SH-SY5Y (cell line): ENCODE results near the gene G3BP2.

Experiments used
- GATA2 ChIP-seq: IDR thresholded peaks from 2 replicates; pipeline ENCODE4 v1.6.1; 2011; ENCODE audit warnings: mild to moderate bottlenecking, low read depth, low read length
- GATA3 ChIP-seq: IDR thresholded peaks from 2 replicates; pipeline ENCODE4 v1.6.1; 2011; ENCODE audit warnings: low read depth, mild to moderate bottlenecking, low read length, moderate library complexity

G3BP2 gene

GRCh38 chr4:75668596-75668995 is 4.6 kb downstream of the G3BP2 start:
- TF ChIP-seq GATA3 (no peak), GATA2 (no peak)

GRCh38 chr4:75666299-75666698 is 6.9 kb downstream of the G3BP2 start:
- no peak for TF ChIP-seq GATA2
- no peak for TF ChIP-seq GATA3

GRCh38 chr4:75662626-75663025 is 10.6 kb downstream of the G3BP2 start:
- TF ChIP-seq GATA2 (no peak), GATA3 (no peak)

- TF ChIP-seq GATA3 = no peak
Observed at GRCh38 chr4:75660491-75660890, 12.7 kb downstream of the G3BP2 start.

- TF ChIP-seq GATA2 (no peak), GATA3 (no peak)
Observed at GRCh38 chr4:75659512-75660031, 13.6 kb downstream of the G3BP2 start.

- TF ChIP-seq GATA3 = no peak
- TF ChIP-seq GATA2 = no peak
Observed at GRCh38 chr4:75658876-75659275, 14.3 kb downstream of the G3BP2 start.

- no peak for TF ChIP-seq GATA3
- no peak for TF ChIP-seq GATA2
Observed at GRCh38 chr4:75655562-75655961, 17.6 kb downstream of the G3BP2 start.

GRCh38 chr4:75654905-75655304 is 18.3 kb downstream of the G3BP2 start:
- TF ChIP-seq GATA3 (no peak), GATA2 (no peak)

- no peak for TF ChIP-seq GATA3
Observed at GRCh38 chr4:75653845-75654503, 19.2 kb downstream of the G3BP2 start.

GRCh38 chr4:75644095-75644494 is 29.1 kb downstream of the G3BP2 start:
- no peak for TF ChIP-seq GATA2
- no peak for TF ChIP-seq GATA3

- no peak for TF ChIP-seq GATA2
- no peak for TF ChIP-seq GATA3
Observed at GRCh38 chr4:75643651-75644050, 29.6 kb downstream of the G3BP2 start.

GRCh38 chr4:75639124-75639695 is 34.0 kb downstream of the G3BP2 start:
- TF ChIP-seq GATA2 = no peak
- TF ChIP-seq GATA3 = no peak

- TF ChIP-seq GATA2 = no peak
- no peak for TF ChIP-seq GATA3
Observed at GRCh38 chr4:75637827-75638226, 35.4 kb downstream of the G3BP2 start.

- TF ChIP-seq GATA3 = no peak
- TF ChIP-seq GATA2 = no peak
Observed at GRCh38 chr4:75637176-75637575, 36.0 kb downstream of the G3BP2 start.

GRCh38 chr4:75634951-75635350 is 38.3 kb downstream of the G3BP2 start:
- TF ChIP-seq GATA3 = no peak
- TF ChIP-seq GATA2 = no peak
